Neural progenitor cell (in vitro differentiated cells): ENCODE measurements around the gene CATSPERZ. TPM values are rescaled to one million over a fixed set of nuclear protein-coding genes. Genes with fewer than 3 reads are reported as not detected.

Experiments used
- DNase-seq: peaks from one replicate; pipeline ENCODE4 v3.0.0-alpha.2; 2016; ENCODE audit warnings: low spot score
- H2AFZ ChIP-seq: fragments of 200-600 bp; sonication (generic); replicated peaks from 2 replicates; pipeline ENCODE4 v1.6.1; 2016; ENCODE audit warnings: antibody characterized with exemption
- H3F3A ChIP-seq: fragments of 200-600 bp; sonication (generic); 2 replicates; pipeline ENCODE4 v1.6.1; 2016; ENCODE audit warnings: antibody characterized with exemption, low read depth
- H3K27ac ChIP-seq: fragments of 200-600 bp; sonication (generic); 2 replicates; pipeline ENCODE4 v1.5.1; 2016; ENCODE audit warnings: mild to moderate bottlenecking
- H3K27me3 ChIP-seq: fragments of 200-600 bp; sonication (generic); 2 replicates; pipeline ENCODE4 v1.6.1; 2016; ENCODE audit warnings: mild to moderate bottlenecking, moderate library complexity
- H3K36me3 ChIP-seq: fragments of 200-600 bp; sonication (generic); 2 replicates; pipeline ENCODE4 v1.5.1; 2016
- H3K4me1 ChIP-seq: fragments of 200-600 bp; sonication (generic); 2 replicates; pipeline ENCODE4 v1.6.1; 2016; ENCODE audit warnings: mixed run types
- H3K4me2 ChIP-seq: fragments of 200-600 bp; sonication (generic); 2 replicates; pipeline ENCODE4 v1.6.1; 2016
- H3K4me3 ChIP-seq: fragments of 200-600 bp; sonication (generic); 2 replicates; pipeline ENCODE4 v1.5.1; 2016
- H3K79me2 ChIP-seq: fragments of 200-600 bp; sonication (generic); 2 replicates; pipeline ENCODE4 v1.6.1; 2016; ENCODE audit warnings: low read depth
- H3K9ac ChIP-seq: fragments of 200-600 bp; sonication (generic); 2 replicates; pipeline ENCODE4 v1.6.1; 2016
- H3K9me3 ChIP-seq: fragments of 200-600 bp; sonication (generic); 2 replicates; pipeline ENCODE4 v1.5.1; 2016; ENCODE audit warnings: low read depth
- H4K20me1 ChIP-seq: fragments of 200-600 bp; sonication (generic); 2 replicates; pipeline ENCODE4 v1.6.1; 2016; ENCODE audit warnings: low read depth
- H3K27ac Mint-ChIP-seq: 3 replicates; pipeline ENCODE4 v1.8.0; 2021; ENCODE audit warnings: mixed read lengths
- H3K27me3 Mint-ChIP-seq: 2 replicates; pipeline ENCODE4 v1.8.0; 2022; ENCODE audit warnings: low read depth, mild to moderate bottlenecking, inconsistent platforms, moderate library complexity, mixed read lengths; ENCODE audit not compliant: insufficient read depth
- H3K36me3 Mint-ChIP-seq: 3 replicates; pipeline ENCODE4 v1.8.0; 2021; ENCODE audit warnings: mixed read lengths
- H3K4me1 Mint-ChIP-seq: 3 replicates; pipeline ENCODE4 v1.8.0; 2021; ENCODE audit warnings: mixed read lengths
- H3K4me3 Mint-ChIP-seq: 3 replicates; pipeline ENCODE4 v1.8.0; 2021; ENCODE audit warnings: mild to moderate bottlenecking, moderate library complexity, mixed read lengths
- H3K9me3 Mint-ChIP-seq: 3 replicates; pipeline ENCODE4 v1.8.0; 2020; ENCODE audit warnings: mixed read lengths
- CTCF ChIP-seq: fragments of 200-600 bp; sonication (generic); IDR thresholded peaks from 2 replicates; pipeline ENCODE4 v1.5.1; 2017; ENCODE audit warnings: antibody characterized with exemption, mild to moderate bottlenecking
- EZH2 ChIP-seq: fragments of 200-600 bp; sonication (generic); IDR thresholded peaks from 2 replicates; pipeline ENCODE4 v1.6.1; 2017; ENCODE audit warnings: antibody characterized with exemption, mild to moderate bottlenecking, moderate library complexity
- EZH2phosphoT487 ChIP-seq: fragments of 200-600 bp; sonication (generic); IDR thresholded peaks from 2 replicates; pipeline ENCODE4 v1.6.1; 2017; ENCODE audit warnings: antibody characterized with exemption
- total RNA-seq: library from RNA; depleted of rRNA; stranded (reverse); fragments of >200 nt; gene quantifications from 2 replicates; pipeline ENCODE4 v1.2.3, GENCODE V29; 2015; ENCODE audit warnings: low replicate concordance

CATSPERZ gene
- total RNA-seq, 1 donor from 2014 or later, result not detected

GRCh38 chr11:64349025-64349387 lies 48.8 kb downstream of the CATSPERZ start:
- H3K4me1 Mint-ChIP-seq, result peaks cover 25% of the 10 kb centered on the region
- H3F3A ChIP-seq, result peaks cover 3% of the 10 kb centered on the region
- no peak overlapping the region for H3K4me3 Mint-ChIP-seq
- H3K79me2 ChIP-seq, result no peaks in the 10 kb centered on the region
- no peak overlapping the region for H3K4me2 ChIP-seq
- H3K9me3 Mint-ChIP-seq, result no peaks in the 10 kb centered on the region
- H3K27ac ChIP-seq, result no peak overlapping the region
- H3K27me3 ChIP-seq, result no peaks in the 10 kb centered on the region
- H3K36me3 ChIP-seq, result no peaks in the 10 kb centered on the region
- no peak overlapping the region for H3K9ac ChIP-seq
- H3K27ac Mint-ChIP-seq, result no peak overlapping the region
- H3K4me1 ChIP-seq, result peaks cover 7% of the 10 kb centered on the region
- no peak for DNase-seq
- H4K20me1 ChIP-seq, result no peaks in the 10 kb centered on the region
- no peaks in the 10 kb centered on the region for H3K36me3 Mint-ChIP-seq
- H3K27me3 Mint-ChIP-seq, result peaks cover 4% of the 10 kb centered on the region
- H2AFZ ChIP-seq, result no peak overlapping the region
- H3K9me3 ChIP-seq, result no peaks in the 10 kb centered on the region
- no peak overlapping the region for H3K4me3 ChIP-seq
- no peak for TF ChIP-seq EZH2phosphoT487
- TF ChIP-seq CTCF, result no peak
- no peak for TF ChIP-seq EZH2

- H2AFZ ChIP-seq, result no peak overlapping the region
- no peaks in the 10 kb centered on the region for H3K79me2 ChIP-seq
- no peaks in the 10 kb centered on the region for H3K27me3 ChIP-seq
- H3K27ac Mint-ChIP-seq, result no peak overlapping the region
- TF ChIP-seq EZH2phosphoT487, result no peak
- no peak for TF ChIP-seq EZH2
- TF ChIP-seq CTCF, result no peak
- DNase-seq, result no peak
- no peak overlapping the region for H3K27ac ChIP-seq
- no peaks in the 10 kb centered on the region for H3K9me3 Mint-ChIP-seq
- H3K36me3 Mint-ChIP-seq, result no peaks in the 10 kb centered on the region
- no peak overlapping the region for H3K4me2 ChIP-seq
- no peaks in the 10 kb centered on the region for H3K9me3 ChIP-seq
- H3K9ac ChIP-seq, result no peak overlapping the region
- peaks cover 7% of the 10 kb centered on the region for H3K4me1 ChIP-seq
- peaks cover 3% of the 10 kb centered on the region for H3F3A ChIP-seq
- H3K4me3 ChIP-seq, result no peak overlapping the region
- H3K4me3 Mint-ChIP-seq, result no peak overlapping the region
- H3K4me1 Mint-ChIP-seq, result peaks cover 25% of the 10 kb centered on the region
- H3K27me3 Mint-ChIP-seq, result peaks cover 4% of the 10 kb centered on the region
- H3K36me3 ChIP-seq, result no peaks in the 10 kb centered on the region
- H4K20me1 ChIP-seq, result no peaks in the 10 kb centered on the region
Observed at GRCh38 chr11:64349404-64349803, 49.2 kb downstream of the CATSPERZ start.

- H3K27me3 Mint-ChIP-seq, result peaks cover 6% of the 10 kb centered on the region
- H3K9ac ChIP-seq, result no peak overlapping the region
- H2AFZ ChIP-seq, result no peak overlapping the region
- H3F3A ChIP-seq, result peaks cover 14% of the 10 kb centered on the region
- H3K4me3 Mint-ChIP-seq, result no peak overlapping the region
- no peak for TF ChIP-seq EZH2phosphoT487
- TF ChIP-seq EZH2, result no peak
- no peak for TF ChIP-seq CTCF
- peaks cover 14% of the 10 kb centered on the region for H3K4me1 ChIP-seq
- no peaks in the 10 kb centered on the region for H3K36me3 Mint-ChIP-seq
- no peak for DNase-seq
- no peak overlapping the region for H3K27ac Mint-ChIP-seq
- peaks cover 31% of the 10 kb centered on the region for H3K4me1 Mint-ChIP-seq
- no peak overlapping the region for H3K4me2 ChIP-seq
- H3K36me3 ChIP-seq, result no peaks in the 10 kb centered on the region
- no peak overlapping the region for H3K27ac ChIP-seq
- H3K9me3 ChIP-seq, result no peaks in the 10 kb centered on the region
- H3K4me3 ChIP-seq, result no peak overlapping the region
- H3K9me3 Mint-ChIP-seq, result no peaks in the 10 kb centered on the region
- H3K79me2 ChIP-seq, result no peaks in the 10 kb centered on the region
- no peaks in the 10 kb centered on the region for H3K27me3 ChIP-seq
- no peaks in the 10 kb centered on the region for H4K20me1 ChIP-seq
Observed at GRCh38 chr11:64351136-64351631, 51.0 kb downstream of the CATSPERZ start.
